Mesenchymal stem cell (in vitro differentiated cells and primary cell): ENCODE measurements around the gene POU4F2.

Source experiments
- DNase-seq: peaks from one replicate; pipeline ENCODE4 v3.0.0-alpha.2; 2013
- H2AFZ ChIP-seq: one replicate; pipeline ENCODE4 v1.6.1; 2013; ENCODE audit warnings: low read depth, mild to moderate bottlenecking, control low read depth, inconsistent platforms, low read length, moderate library complexity
- H2AK5ac ChIP-seq: 2 replicates; pipeline ENCODE4 v1.6.1; 2013; ENCODE audit warnings: low read length, moderate library complexity, mild to moderate bottlenecking, inconsistent platforms; ENCODE audit not compliant: severe bottlenecking
- H2BK120ac ChIP-seq: one replicate; pipeline ENCODE4 v1.6.1; 2013; ENCODE audit warnings: low read depth, mild to moderate bottlenecking, inconsistent platforms, low read length, moderate library complexity
- H2BK12ac ChIP-seq, 2 experiments: one replicate each; pipeline ENCODE4 v1.6.1; 2013; ENCODE audit warnings: inconsistent platforms in 2 of 2, low read length in 2 of 2, mild to moderate bottlenecking in 2 of 2, moderate library complexity in 2 of 2, control low read depth in 1 of 2
- H2BK15ac ChIP-seq: one replicate; pipeline ENCODE4 v1.6.1; 2013; ENCODE audit warnings: mild to moderate bottlenecking, low read depth, inconsistent platforms; ENCODE audit not compliant: poor library complexity, severe bottlenecking
- H2BK5ac ChIP-seq: 2 replicates; pipeline ENCODE4 v1.6.1; 2013; ENCODE audit warnings: low read depth, mild to moderate bottlenecking, low read length, control low read depth, inconsistent platforms; ENCODE audit not compliant: poor library complexity, severe bottlenecking
- H3K14ac ChIP-seq, 2 experiments: one replicate each; pipeline ENCODE4 v1.6.1; 2013; ENCODE audit warnings: inconsistent platforms in 2 of 2, low read length in 2 of 2, control low read depth in 1 of 2, mild to moderate bottlenecking in 1 of 2, moderate library complexity in 1 of 2
- H3K18ac ChIP-seq, 2 experiments: one replicate each; pipeline ENCODE4 v1.6.1; 2013; ENCODE audit warnings: inconsistent platforms in 2 of 2, low read length in 2 of 2, control low read depth in 1 of 2, low read depth in 1 of 2, mild to moderate bottlenecking in 1 of 2
- H3K23ac ChIP-seq, 2 experiments: one replicate each; pipeline ENCODE4 v1.6.1; 2013; ENCODE audit warnings: inconsistent platforms in 2 of 2, low read length in 2 of 2, mild to moderate bottlenecking in 2 of 2, moderate library complexity in 2 of 2, control low read depth in 1 of 2
- H3K27ac ChIP-seq: 2 replicates; pipeline ENCODE4 v1.5.1; 2013; ENCODE audit warnings: mild to moderate bottlenecking, moderate library complexity, low read length, control low read depth, inconsistent platforms; ENCODE audit not compliant: poor library complexity, severe bottlenecking
- H3K27me3 ChIP-seq, 2 experiments: 2 replicates each; pipeline versions ENCODE4 v1.6.1 to v1.7.0; 2013; ENCODE audit warnings: low read length in 2 of 2, mild to moderate bottlenecking in 2 of 2, moderate library complexity in 2 of 2, control low read depth in 1 of 2, inconsistent platforms in 1 of 2; ENCODE audit not compliant: control insufficient read depth in 1 of 2, insufficient read depth in 1 of 2
- H3K36me3 ChIP-seq, 2 experiments: 2 replicates each; pipeline versions ENCODE4 v1.6.1 to v1.7.0; 2013; ENCODE audit warnings: low read length in 2 of 2, control low read depth in 1 of 2, inconsistent platforms in 1 of 2, low read depth in 1 of 2, mild to moderate bottlenecking in 1 of 2; ENCODE audit not compliant: insufficient read depth in 2 of 2, control insufficient read depth in 1 of 2
- H3K4ac ChIP-seq, 2 experiments: one replicate each; pipeline ENCODE4 v1.6.1; 2013; ENCODE audit warnings: inconsistent platforms in 2 of 2, low read length in 2 of 2, mild to moderate bottlenecking in 2 of 2, moderate library complexity in 2 of 2, control low read depth in 1 of 2, low read depth in 1 of 2
- H3K4me1 ChIP-seq: 2 replicates; pipeline ENCODE4 v1.6.1; 2013; ENCODE audit warnings: low read depth, low read length, control low read depth; ENCODE audit not compliant: control insufficient read depth, insufficient read depth
- H3K4me2 ChIP-seq: 2 replicates; pipeline ENCODE4 v1.6.1; 2013; ENCODE audit warnings: low read length, mild to moderate bottlenecking, inconsistent platforms; ENCODE audit not compliant: poor library complexity, severe bottlenecking
- H3K4me3 ChIP-seq, 2 experiments: 2 replicates each; pipeline versions ENCODE4 v1.5.1 to v1.7.0; 2013; ENCODE audit warnings: low read length in 2 of 2, mild to moderate bottlenecking in 2 of 2, control low read depth in 1 of 2, low read depth in 1 of 2; ENCODE audit not compliant: insufficient read depth in 1 of 2
- H3K79me1 ChIP-seq: replicated peaks from 2 replicates; pipeline ENCODE4 v1.6.1; 2013; ENCODE audit warnings: mild to moderate bottlenecking, control low read depth, low read length, inconsistent platforms; ENCODE audit not compliant: poor library complexity, severe bottlenecking
- H3K9ac ChIP-seq: 2 replicates; pipeline ENCODE4 v1.7.0; 2013; ENCODE audit warnings: mild to moderate bottlenecking, low read length, moderate library complexity
- H3K9me3 ChIP-seq: 2 replicates; pipeline ENCODE4 v1.7.0; 2013; ENCODE audit warnings: mild to moderate bottlenecking, low read length; ENCODE audit not compliant: control insufficient read depth
- H4K8ac ChIP-seq: one replicate; pipeline ENCODE4 v1.6.1; 2013; ENCODE audit warnings: inconsistent platforms, mild to moderate bottlenecking, low read length, moderate library complexity
- H4K91ac ChIP-seq: one replicate; pipeline ENCODE4 v1.6.1; 2013; ENCODE audit warnings: mild to moderate bottlenecking, low read length, inconsistent platforms
- whole genome bisulfite sequencing: methylation state at CpG from one replicate; pipeline ENCODE4 v1.1.7; 2013; ENCODE audit warnings: mixed read lengths; 5-methylcytosine and 5-hydroxymethylcytosine counted together

POU4F2 gene

DNA sequence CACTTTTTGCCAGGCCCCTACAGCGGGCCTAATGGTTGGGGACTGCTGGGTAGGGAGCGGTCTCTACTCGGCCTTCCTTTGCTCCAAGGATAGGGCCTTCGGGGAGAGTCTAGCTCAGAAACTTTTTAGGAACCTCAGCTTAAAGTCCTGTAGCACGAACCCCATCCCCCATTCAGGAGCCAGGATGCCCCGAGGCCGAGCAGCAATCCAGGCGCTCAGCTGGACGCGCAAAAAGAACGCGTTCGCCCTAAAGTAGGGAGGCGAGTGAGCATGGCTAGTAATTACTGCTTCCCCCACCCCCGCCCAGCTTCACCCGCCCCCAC is 9.7 kb downstream of the POU4F2 start:
- H3K4me1 ChIP-seq: peaks cover 7% of the 10 kb centered on the region
- H2AK5ac ChIP-seq: no peak overlapping the region
- DNase-seq: no peak
- H3K4me2 ChIP-seq: peak overlapping the region; percentile 37
- H3K14ac ChIP-seq: no peak overlapping the region
- H2BK5ac ChIP-seq: no peak overlapping the region
- H3K9ac ChIP-seq: no peak overlapping the region
- no peak overlapping the region for H3K4ac ChIP-seq
- H4K8ac ChIP-seq: no peak overlapping the region
- no peak overlapping the region for H3K18ac ChIP-seq
- no peak overlapping the region for H2BK15ac ChIP-seq
- peaks cover 78 to 89% of the 10 kb centered on the region in 2 experiments for H3K27me3 ChIP-seq
- no peaks in the 10 kb centered on the region for H3K36me3 ChIP-seq
- no peak overlapping the region for H2AFZ ChIP-seq
- H4K91ac ChIP-seq: no peak overlapping the region
- H3K79me1 ChIP-seq: no peaks in the 10 kb centered on the region
- peaks cover 5% of the 10 kb centered on the region for H3K9me3 ChIP-seq
- WGBS: 2% methylated on average over 14 of the region's 16 CpGs
- H2BK12ac ChIP-seq: no peak overlapping the region
- H3K23ac ChIP-seq: no peak overlapping the region
- H2BK120ac ChIP-seq: no peak overlapping the region
- no peak overlapping the region for H3K27ac ChIP-seq
- H3K4me3 ChIP-seq: no peak overlapping the region

GRCh38 chr4:146649232-146649631 is 10.5 kb downstream of the POU4F2 start:
- Histone ChIP-seq H2BK12ac (no peak overlapping the region), H3K4me3 (no peak overlapping the region), H3K14ac (no peak overlapping the region), H3K4ac (no peak overlapping the region), H4K91ac (no peak overlapping the region), H2AFZ (no peak overlapping the region), H4K8ac (no peak overlapping the region), H3K23ac (no peak overlapping the region), H2BK5ac (no peak overlapping the region), H3K79me1 (no peaks in the 10 kb centered on the region), H3K27me3 (peaks cover 85 to 91% of the 10 kb centered on the region in 2 experiments), H2BK120ac (no peak overlapping the region), H3K4me2 (no peak overlapping the region), H2AK5ac (no peak overlapping the region), H2BK15ac (no peak overlapping the region), H3K36me3 (no peaks in the 10 kb centered on the region), H3K9ac (no peak overlapping the region), H3K9me3 (peaks cover 5% of the 10 kb centered on the region), H3K27ac (no peak overlapping the region), H3K18ac (no peak overlapping the region), H3K4me1 (peaks cover 7% of the 10 kb centered on the region)
- 40% methylated on average over 3 of the region's 3 CpGs for WGBS
- DNase-seq: no peak

DNA sequence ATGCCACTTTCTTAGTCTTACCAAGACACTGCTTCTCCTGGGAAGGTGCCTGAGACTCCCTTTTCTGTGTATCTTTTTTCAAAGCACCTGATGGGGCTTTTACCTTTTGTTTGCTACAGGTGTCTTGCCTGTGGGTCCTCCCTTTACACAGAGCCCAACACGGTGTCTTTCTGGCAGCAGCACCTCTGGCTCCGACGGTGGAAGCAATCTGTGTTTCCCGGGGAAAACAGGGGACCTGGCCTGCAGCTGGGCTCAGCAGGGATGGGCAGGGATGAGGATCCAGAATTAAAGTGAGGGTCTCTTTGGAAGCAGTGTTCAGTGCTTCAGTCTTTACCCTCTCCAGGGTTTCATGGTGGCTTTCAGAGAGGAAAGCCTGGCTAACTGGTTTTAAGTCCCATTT is 11.3 kb downstream of the POU4F2 start:
- H2AK5ac ChIP-seq: no peak overlapping the region
- H2BK15ac ChIP-seq: no peak overlapping the region
- H3K9me3 ChIP-seq: peaks cover 5% of the 10 kb centered on the region
- 63% methylated on average over 4 of the region's 4 CpGs for WGBS
- no peak overlapping the region for H2BK120ac ChIP-seq
- no peak for DNase-seq
- H3K27ac ChIP-seq: no peak overlapping the region
- H3K9ac ChIP-seq: no peak overlapping the region
- no peaks in the 10 kb centered on the region for H3K36me3 ChIP-seq
- H3K23ac ChIP-seq: no peak overlapping the region
- no peak overlapping the region for H2BK5ac ChIP-seq
- H2BK12ac ChIP-seq: no peak overlapping the region
- no peak overlapping the region for H3K4ac ChIP-seq
- no peak overlapping the region for H3K14ac ChIP-seq
- H3K4me3 ChIP-seq: no peak overlapping the region
- no peak overlapping the region for H3K18ac ChIP-seq
- peaks cover 89 to 90% of the 10 kb centered on the region in 2 experiments for H3K27me3 ChIP-seq
- H3K79me1 ChIP-seq: no peaks in the 10 kb centered on the region
- no peak overlapping the region for H2AFZ ChIP-seq
- H3K4me2 ChIP-seq: no peak overlapping the region
- H4K91ac ChIP-seq: no peak overlapping the region
- H4K8ac ChIP-seq: no peak overlapping the region
- peaks cover 11% of the 10 kb centered on the region for H3K4me1 ChIP-seq

DNA sequence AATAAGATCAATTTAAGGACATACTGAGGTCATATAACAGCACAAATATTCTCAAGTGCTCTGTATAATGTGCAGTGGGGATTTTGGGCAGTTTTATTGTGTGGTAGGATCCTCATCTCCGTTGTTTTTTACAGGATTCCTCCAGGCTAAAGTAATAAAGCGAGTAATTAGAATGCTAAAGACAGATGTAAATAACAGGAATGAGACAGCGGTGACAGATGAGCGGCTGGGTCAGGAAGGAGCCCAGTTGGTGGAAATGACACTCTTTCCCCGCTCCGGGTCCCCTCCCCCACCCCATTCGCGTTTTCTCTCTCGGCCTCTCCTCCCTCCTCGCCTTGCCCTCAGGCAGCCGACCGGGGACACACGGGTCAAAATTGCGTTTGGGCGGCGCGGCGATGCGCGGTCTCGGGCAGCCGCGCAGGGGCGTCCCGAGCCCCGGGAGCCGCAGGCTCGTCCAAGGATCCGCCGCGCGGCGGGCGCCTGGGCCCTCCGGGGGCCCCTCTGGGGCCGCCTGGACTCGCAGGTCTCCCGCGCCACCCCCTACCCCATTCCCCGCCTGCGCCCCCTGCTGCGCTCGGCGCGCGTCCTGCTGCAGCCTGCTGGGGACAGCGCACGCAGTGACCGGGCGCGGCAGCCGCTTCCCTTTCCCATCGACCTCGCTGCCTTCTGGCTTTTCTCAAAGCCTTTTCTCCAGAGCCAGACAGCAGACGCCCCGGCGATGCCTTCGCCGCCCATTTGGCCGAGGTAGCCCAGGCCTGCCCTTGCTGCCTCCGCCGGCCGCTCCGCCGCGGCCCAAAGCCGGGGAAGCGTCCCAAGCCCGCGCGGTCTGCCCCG is 16.2 kb downstream of the POU4F2 start:
- H3K36me3 ChIP-seq: no peaks in the 10 kb centered on the region
- WGBS: under 1% methylated on average over 68 of the region's 72 CpGs
- no peak overlapping the region for H2BK120ac ChIP-seq
- peak; percentile 29 for DNase-seq
- peaks cover 53% of the 10 kb centered on the region in 2 experiments for H3K27me3 ChIP-seq
- H3K9me3 ChIP-seq: peaks cover 5% of the 10 kb centered on the region
- H3K4ac ChIP-seq: no peak overlapping the region
- peak overlapping the region; percentile 58 to 82 for H3K4me3 ChIP-seq
- no peak overlapping the region for H2BK5ac ChIP-seq
- no peaks in the 10 kb centered on the region for H3K79me1 ChIP-seq
- H2BK12ac ChIP-seq: no peak overlapping the region
- H3K23ac ChIP-seq: no peak overlapping the region
- H4K8ac ChIP-seq: no peak overlapping the region
- H3K27ac ChIP-seq: no peak overlapping the region
- no peak overlapping the region for H3K14ac ChIP-seq
- no peak overlapping the region for H2AFZ ChIP-seq
- no peak overlapping the region for H2BK15ac ChIP-seq
- no peak overlapping the region for H3K18ac ChIP-seq
- H3K4me1 ChIP-seq: peaks cover 8% of the 10 kb centered on the region
- H3K4me2 ChIP-seq: peak overlapping the region; percentile 98
- H3K9ac ChIP-seq: peak overlapping the region; percentile 1
- H4K91ac ChIP-seq: no peak overlapping the region
- no peak overlapping the region for H2AK5ac ChIP-seq
